ENCODE measurements around the gene LRMDA. TPM values are rescaled to one million over a fixed set of nuclear protein-coding genes. Genes with fewer than 3 reads are reported as not detected.

Gene LRMDA
- total and polyA plus RNA-seq, 2 of the 8 experiments (the other 6 are each of a cell fraction or from before 2014, with no cell fraction given) = 0.86 to 2.8 TPM

DNA sequence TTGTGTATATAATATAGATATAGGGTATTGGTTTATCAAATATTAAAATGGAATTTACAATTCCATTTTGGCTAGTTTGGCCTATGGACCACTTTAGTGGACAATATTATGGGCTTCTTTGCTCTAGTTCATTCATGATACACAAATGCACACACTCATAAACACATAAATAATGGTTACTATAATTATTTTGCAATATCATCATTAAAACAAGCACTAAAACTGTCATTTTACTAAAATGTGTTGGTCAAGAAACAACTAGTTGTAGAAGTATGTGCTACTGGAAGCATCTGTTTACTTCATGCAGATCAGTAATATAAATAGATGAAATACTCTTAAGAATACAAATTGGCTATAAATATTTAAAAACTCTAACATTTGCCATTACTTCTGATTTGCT lies 1131.9 kb downstream of the LRMDA start (continued):
- TF ChIP-seq, protein P1, sequence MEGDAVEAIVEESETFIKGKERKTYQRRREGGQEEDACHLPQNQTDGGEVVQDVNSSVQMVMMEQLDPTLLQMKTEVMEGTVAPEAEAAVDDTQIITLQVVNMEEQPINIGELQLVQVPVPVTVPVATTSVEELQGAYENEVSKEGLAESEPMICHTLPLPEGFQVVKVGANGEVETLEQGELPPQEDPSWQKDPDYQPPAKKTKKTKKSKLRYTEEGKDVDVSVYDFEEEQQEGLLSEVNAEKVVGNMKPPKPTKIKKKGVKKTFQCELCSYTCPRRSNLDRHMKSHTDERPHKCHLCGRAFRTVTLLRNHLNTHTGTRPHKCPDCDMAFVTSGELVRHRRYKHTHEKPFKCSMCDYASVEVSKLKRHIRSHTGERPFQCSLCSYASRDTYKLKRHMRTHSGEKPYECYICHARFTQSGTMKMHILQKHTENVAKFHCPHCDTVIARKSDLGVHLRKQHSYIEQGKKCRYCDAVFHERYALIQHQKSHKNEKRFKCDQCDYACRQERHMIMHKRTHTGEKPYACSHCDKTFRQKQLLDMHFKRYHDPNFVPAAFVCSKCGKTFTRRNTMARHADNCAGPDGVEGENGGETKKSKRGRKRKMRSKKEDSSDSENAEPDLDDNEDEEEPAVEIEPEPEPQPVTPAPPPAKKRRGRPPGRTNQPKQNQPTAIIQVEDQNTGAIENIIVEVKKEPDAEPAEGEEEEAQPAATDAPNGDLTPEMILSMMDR (IDR thresholded peaks at IDR 0.05; ENCODE audit: control extremely low read depth in 1 of 3, insufficient read depth in 1 of 3, low read depth in 1 of 3, low read length in 3 of 3) = no peak
- TF ChIP-seq ZNF274 (IDR thresholded peaks at IDR 0.05; ENCODE audit: borderline replicate concordance, extremely low read depth, low read length) (no peak), CBX8 (IDR thresholded peaks at IDR 0.05; ENCODE audit: borderline replicate concordance, low read depth, low read length) (no peak), CHD2 (IDR thresholded peaks at IDR 0.05; ENCODE audit: low read length) (no peak), NRF1 (IDR thresholded peaks at IDR 0.05; ENCODE audit: low read depth, low read length) (no peak), EGR1 (IDR thresholded peaks at IDR 0.05; ENCODE audit: borderline replicate concordance, low read depth, low read length) (no peak), SP2 (IDR thresholded peaks at IDR 0.05; ENCODE audit: low read length) (no peak), MAFK (IDR thresholded peaks at IDR 0.05; ENCODE audit: low read depth, low read length) (no peak)
